NCI-H1417 treated with DMSO at 0.1 percent for 48 hours (cell line): ENCODE data around the gene THPO.

ENCODE experiments used
- DNase-seq: peaks from one replicate; lab custom pipeline; 2025; lab: John Stamatoyannopoulos, UW

The THPO gene

DNA sequence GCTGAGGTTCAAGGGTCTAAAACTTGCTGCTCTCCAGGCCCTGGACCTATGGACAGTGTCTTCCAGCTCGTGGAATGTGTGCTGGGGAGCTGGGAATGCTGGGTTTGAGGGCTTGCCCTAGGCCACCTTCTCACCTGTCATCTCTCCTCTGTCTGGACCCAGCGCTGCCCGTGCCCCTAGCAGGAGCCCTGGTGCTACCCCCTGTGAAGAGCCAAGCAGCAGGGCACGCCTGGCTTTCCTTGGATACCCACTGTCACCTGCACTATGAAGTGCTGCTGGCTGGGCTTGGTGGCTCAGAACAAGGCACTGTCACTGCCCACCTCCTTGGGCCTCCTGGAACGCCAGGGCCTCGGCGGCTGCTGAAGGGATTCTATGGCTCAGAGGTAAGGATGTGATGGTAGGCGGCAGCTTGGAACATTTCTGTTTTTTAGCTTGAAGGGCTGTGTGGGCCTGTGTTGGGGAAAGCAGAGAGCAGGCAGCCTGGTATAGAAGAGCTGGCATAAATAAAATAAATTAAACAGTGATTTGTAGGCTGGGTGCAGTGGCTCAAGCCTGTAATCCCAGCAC, 6.9 kb upstream of the THPO start:
- DNase-seq: no peak

DNA sequence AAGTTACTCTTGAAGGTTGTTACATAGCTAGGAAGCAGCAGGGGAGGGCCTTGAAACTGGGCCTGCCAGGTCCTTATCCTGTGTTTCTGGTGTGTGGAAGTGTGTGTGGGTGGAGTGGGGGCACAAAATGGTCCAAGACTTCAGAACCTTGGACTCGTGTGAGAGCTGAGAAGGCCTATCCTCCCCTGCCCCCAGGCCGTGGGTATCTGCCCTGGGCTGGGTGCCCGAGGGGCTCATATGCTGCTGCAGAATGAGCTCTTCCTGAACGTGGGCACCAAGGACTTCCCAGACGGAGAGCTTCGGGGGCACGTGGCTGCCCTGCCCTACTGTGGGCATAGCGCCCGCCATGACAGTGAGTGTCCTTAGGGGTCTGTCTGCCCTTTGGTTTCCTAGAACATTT, 6.3 kb upstream of the THPO start:
- DNase-seq: no peak

GRCh38 chr3:184383033-184383740, 5.2 kb upstream of the THPO start:
- no peak for DNase-seq

DNA sequence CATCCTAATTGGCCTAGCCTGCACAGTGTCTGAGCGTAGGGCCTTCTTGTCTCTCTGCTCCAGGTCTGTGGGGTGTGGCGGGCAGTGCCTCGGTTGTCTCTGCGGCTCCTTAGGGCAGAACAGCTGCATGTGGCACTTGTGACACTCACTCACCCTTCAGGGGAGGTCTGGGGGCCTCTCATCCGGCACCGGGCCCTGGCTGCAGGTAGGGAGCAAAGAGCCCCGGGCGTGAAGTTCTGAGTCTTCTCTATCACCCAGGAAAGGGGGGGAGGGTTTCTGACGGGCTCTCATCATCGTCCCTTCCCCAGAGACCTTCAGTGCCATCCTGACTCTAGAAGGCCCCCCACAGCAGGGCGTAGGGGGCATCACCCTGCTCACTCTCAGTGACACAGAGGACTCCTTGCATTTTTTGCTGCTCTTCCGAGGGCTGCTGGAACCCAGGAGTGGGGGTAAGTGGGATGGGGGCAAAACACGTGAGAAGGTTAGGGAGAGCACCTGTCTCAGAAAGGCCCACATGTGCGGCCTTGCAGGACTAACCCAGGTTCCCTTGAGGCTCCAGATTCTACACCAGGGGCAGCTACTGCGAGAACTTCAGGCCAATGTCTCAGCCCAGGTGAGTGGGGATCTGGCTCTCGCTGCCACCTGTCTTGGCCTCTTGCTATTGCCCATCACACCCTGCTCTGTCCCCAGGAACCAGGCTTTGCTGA, 4.5 kb upstream of the THPO start:
- no peak for DNase-seq

DNA sequence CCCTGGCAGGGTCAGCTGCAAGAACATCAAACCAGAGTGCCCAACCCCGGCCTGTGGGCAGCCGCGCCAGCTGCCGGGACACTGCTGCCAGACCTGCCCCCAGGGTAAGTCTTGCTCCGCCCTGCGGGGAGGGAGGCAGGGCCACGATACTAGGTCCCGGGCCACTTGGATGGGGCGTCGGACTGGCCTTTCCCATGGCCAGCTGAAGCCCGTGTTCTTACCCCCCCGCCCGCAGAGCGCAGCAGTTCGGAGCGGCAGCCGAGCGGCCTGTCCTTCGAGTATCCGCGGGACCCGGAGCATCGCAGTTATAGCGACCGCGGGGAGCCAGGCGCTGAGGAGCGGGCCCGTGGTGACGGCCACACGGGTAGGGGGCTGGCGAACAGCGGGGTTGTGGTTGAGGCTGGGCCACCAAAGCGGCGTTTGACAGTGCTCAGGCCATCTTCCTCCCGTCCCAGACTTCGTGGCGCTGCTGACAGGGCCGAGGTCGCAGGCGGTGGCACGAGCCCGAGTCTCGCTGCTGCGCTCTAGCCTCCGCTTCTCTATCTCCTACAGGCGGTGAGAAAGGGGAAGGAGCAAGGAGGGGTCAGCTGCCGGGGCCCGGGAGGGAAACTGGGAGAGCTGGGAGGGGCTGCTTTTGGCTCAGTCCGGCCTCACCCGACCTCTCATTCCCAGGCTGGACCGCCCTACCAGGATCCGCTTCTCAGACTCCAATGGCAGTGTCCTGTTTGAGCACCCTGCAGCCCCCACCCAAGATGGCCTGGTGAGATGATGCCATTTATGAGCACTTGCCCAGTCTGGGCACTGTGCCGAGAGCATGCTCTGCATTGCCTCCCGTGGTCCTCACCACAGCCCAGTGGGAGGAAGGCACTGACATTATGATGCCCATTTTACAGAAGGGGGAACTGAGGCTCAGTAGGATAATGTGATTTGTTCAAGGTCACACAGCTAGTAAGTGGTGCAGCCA, 3.5 kb upstream of the THPO start:
- DNase-seq: no peak

DNA sequence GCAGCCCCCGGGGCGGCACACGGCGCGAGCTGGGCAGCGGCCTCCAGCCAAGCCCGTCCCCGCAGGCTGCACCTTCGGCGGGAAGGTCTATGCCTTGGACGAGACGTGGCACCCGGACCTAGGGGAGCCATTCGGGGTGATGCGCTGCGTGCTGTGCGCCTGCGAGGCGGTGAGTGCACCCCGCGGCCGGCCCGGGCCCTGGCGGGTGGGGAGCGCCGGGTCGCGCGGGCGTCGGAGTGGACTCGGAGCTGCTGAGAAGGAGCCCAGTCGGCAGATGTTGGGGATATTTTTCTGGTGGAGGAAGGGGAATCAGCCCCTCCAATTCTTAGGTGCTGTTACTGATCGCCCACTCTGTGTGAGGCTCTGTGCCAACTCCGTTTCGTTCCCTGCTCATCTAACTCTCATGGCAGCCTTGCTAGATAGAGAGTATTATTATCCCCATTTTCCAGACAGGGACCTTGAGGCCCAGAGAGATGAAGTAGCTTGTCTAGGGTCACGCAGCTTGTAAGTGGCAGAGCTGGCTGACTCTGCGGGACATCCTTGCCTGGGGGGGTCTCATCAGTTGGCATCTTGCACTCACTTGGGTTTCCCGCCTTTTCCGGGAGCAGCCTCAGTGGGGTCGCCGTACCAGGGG, 2.7 kb upstream of the THPO start:
- DNase-seq: no peak

- DNase-seq: no peak
Observed at GRCh38 chr3:184380185-184380626, 2.2 kb upstream of the THPO start.

- no peak for DNase-seq
Observed at GRCh38 chr3:184379358-184380184, 1.6 kb upstream of the THPO start, which contains the start of gene CHRD. CHRD (plus strand) TSS chr3:184380054; CDS start chr3:184380319, 265 bp downstream.

GRCh38 chr3:184378651-184379357, 797 bp upstream of the THPO start:
- DNase-seq: no peak

- DNase-seq: no peak
Observed at GRCh38 chr3:184377374-184377773, 633 bp downstream of the THPO start.

GRCh38 chr3:184375747-184376461, 2.1 kb downstream of the THPO start:
- DNase-seq: no peak

DNA sequence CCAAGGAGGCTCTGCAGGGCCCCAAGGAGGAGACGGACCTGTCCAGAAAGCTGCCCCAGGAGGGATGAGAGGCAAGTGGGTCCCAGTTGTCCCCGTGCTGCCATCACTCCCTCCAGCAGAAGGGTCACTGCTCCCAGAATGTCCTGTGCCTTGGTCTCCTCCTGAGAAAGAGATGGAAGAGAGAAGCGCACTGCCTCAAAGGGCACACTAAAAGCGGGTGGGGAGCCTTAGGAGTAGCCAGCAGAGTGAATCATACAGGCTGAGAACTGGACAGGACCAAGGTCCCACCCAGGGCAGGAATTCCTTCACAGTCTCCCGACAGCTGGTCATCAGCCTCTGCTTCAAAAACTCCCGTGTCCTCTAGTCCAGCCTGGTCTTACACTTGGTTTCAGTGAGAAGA, 4.6 kb downstream of the THPO start:
- no peak for DNase-seq

GRCh38 chr3:184372911-184373310, 5.1 kb downstream of the THPO start:
- no peak for DNase-seq

GRCh38 chr3:184372296-184372821, 5.6 kb downstream of the THPO start:
- DNase-seq: no peak

DNA sequence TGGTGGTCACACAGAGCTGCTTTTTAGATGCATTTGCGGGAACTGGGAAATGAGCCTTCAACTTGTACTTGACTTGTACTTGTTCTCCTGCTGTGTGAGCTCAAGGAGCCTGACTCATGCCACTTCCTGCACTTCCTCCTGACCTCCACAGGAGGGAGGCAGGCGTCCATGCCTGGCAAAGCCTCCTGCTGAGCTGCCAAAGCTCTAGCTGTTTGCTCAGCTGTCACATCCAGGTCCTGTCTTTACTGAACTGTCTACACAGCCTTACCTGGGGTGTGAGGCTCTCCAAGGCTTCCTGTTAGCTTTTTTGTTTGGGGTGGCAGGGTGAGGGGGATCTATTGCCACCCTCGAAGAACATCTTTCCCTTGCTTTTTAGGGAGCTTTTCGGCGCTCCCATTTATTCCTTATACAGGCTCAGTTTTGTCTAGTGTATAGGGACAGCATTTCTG, 6.4 kb downstream of the THPO start:
- DNase-seq: peak; percentile 82

DNA sequence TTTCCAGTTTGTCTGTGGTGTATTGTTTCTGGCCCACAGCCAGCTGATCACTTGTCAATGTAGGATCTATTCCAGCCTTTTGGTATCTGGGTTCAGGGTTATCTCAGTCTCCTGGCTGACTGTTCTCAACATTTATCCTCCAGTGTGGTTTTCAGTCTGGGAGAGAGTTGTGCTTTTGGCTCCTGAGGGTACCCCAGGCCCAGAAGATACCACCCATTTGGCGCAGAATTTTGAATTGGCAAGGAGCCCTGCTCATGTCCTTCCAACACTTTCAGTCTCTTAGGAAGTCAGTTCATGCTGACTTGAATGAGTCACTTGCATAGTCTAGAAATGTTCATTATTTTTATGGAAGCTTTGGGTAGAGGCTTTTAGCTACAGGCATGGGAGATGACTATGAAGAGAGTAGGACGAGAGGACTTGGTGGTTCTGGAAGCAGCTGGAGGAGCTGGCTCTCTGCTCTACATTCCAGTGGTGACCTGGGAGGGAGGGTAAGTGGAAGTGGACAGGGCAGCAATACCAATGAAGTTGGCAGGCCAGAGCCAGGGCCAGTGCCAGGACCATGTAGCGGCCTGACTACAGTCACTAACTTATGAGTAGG, 9.3 kb downstream of the THPO start:
- DNase-seq: no peak

DNA sequence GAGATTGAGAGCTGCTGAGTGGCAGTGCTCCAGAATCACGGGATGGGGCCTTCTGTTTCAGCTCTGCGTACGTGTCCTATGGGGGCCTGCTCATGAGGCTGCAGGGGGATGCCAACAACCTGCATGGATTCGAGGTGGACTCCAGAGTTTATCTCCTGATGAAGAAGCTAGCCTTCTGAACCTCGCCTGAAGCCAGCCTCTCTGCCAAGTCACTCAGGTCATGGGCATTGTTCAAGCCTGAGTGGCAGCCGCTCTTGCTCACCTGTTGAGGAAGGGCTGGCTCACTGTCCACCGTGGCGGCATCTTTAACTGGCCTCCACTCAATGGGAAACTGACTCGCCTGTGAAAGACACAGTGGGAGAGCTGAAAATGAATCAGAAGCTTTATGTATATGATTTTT, 9.9 kb downstream of the THPO start:
- DNase-seq: no peak

DNA sequence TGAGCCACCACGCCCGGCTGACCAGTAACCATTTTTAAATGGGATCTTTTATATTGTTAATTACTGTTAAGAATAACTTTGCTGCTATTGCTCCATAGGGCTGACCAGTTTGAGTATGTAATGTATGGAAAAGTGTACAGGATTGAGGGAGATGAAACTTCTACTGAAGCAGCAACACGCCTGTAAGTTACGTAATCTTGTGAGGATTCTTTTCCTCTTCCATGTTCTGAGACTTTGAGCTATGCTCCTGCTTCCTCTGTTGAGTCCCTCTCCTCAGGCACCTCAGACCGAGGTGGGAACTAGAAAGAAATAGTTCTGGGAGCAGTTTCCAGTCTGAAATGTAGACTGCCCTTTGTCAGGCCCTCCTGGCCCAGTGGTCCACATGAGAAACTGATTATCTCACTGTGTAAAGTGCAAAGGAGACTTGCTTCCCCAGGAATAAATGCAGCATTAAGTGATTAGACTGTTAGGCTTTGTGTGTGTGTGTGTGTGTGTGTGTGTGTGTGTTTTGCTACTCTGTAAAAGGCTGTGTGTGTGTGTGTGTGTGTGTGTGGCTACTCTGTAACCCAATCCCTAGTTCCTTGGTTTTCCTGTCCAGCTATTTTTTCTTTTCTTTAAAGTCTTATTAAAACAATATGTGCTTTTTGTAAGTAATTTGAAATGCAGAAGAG, 11.3 kb downstream of the THPO start:
- no peak for DNase-seq
